Fibroblast of skin of right biceps (primary cell): ENCODE measurements around the gene HNRNPDL.
"Not testable (repeated sequence)": the region's sequence is repeated elsewhere in the genome, so short reads cannot be mapped to it uniquely, and the experiment has no call there.

Experiments
- DNase-seq: peaks from one replicate; pipeline ENCODE4 v3.0.0-alpha.2; 2013

Gene HNRNPDL

DNA sequence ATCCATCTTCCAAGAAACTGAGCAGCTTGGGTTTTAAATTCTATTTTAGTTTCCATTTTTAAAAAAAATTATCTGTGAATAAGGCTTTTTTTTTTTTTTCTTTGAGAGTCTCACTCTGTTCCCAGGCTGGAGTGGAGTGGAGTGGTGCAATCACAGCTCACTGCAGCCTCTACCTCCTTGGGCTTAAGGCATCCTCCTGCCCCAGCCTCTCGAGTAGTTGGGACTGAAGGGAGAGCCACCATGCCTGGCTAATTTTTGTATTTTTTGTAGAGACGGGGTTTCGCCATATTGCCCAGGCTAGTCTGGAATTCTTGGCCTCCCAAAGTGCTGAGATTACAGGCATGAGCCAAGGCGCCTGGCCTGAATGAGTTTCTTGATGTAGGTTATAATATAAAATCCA is 1.6 kb upstream of the HNRNPDL start:
- no peak for DNase-seq

DNA sequence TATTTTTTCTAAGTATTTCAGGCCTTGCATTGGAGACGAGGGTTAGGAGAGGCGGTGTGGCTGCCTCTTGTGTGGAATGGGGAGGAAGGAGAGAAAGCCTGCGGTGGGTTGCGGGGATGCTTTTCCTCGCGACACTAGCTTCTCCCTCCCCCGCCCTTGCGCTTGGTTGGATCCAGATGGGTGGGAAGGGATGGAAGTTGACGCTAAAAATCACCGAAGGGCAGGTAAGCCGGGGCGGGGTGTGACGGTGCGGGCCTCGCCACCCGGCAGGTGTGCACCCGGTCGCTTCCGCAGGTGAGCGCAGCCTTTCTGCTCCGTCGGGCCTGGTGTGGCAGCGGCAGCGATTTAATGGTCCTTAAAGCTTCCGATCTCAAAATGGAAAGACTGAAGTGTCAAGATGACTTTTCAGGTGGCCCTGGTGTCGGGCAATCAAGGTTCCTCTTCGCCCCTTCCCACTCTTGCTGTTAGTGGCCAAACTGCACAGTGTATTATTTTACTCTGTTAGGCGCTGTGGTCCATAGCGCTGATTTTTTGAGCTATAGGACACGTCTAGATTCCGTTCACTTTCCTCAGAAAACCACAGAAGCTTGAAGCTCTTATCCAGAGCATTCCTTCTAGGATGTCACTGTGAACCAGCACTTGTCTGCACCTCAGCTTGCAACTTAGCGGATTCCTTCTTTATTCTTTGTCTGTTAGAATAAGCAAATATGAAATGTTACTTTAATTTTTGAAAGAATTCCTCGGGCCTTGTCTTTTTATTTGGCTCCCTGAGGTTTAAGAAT is 893 bp upstream of the HNRNPDL start:
- DNase-seq: peak; percentile 35

- DNase-seq: peak; percentile 59
These were observed 502 bp downstream of the HNRNPDL start for GRCh38 chr4:82429728-82430192.

DNA sequence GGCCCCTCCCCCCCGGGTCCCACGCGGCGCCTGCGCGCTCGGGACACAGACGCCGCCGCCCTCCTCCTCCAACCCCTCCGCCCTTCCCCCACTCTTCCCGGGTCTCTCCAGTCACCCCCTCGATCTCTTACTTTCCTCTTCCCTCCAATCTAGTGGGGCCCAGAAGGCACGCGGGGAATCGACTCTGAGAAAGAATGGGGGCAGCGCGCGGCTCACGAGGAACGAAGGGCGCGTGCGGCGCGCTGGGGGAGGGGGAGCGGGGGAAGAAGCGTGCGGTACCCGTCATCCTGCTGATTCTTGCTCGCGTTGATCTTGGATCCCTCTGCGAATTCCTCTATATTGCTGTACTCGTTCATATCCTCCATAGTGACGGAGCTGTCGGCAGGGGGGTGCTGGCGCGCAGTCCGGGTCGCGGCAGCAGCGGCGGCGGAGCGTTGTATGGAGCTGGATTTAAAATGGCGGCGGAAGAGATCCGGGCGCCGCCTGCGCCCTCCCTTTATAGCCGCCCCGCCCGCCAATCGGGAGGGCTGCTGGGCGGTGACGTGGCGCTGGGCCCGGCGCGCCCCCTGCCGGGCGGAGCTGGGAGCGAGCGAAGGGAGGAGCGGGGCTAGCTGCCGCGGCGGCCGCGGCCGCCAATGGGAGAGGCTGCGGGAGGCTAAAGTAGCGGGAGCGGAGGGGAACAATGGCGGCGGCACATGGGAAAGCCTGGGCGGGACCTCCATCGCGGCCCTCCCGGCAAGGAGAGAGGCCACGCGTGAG is 1.1 kb downstream of the HNRNPDL start:
- peak; percentile 92 for DNase-seq

- no peak for DNase-seq
These were observed 1.7 kb downstream of the HNRNPDL start for GRCh38 chr4:82428526-82428968.

DNA sequence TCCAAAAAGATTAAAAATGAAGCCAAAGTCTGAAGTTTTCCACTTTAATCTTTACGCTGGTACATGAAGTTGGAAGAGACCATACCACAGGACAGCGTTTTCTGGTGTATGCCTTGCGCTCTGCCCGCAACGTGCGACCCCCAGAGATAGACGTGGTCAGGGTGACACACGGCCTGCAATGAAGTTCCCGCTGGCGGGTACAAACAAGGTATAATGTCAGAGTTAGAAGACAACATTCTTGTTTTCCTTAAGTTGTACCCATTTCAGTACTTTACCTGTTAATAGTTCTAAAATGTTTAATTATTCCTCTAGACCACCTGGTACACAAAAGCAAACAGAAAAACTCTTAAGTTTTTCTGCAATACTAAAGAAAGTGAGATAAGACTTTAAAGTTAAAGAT is 4.8 kb downstream of the HNRNPDL start:
- DNase-seq: no peak

DNA sequence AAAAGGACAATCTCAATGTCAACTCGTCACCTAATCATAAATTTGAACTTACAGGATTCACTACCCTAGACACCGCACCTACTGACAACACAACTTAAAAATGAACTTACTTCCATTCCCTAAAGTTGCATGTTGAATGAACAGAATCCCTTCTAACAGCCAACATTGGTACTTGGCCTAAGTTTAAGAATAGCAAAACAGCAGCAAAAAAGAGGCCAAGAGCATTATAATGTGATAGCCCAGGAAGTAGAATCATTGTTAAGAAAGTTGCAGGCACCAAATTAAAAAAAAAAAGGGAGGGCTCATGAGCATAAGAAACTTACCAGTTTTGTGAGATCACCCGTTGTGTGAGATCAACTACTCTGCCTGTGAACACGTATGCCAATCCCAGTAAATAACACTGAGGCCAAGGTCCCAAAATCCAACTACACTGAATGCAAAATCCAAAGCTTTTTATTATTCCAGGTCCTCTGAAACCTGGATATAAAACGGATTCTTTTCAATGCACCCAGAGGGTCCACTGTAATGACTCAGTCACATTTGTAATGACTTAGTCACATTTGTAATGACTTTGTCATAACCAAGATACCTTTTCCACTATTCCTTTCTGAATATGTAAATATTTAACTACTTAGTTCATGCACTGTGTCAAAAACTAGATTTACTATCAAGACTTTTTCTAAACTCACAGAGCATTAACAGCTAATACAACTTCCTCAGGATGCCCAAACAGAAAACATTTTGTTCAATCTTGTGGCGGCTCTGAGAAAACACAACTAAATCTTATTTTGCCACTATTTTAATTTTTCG is 6.8 kb downstream of the HNRNPDL start:
- DNase-seq: peak; percentile 83

GRCh38 chr4:82422616-82423015 is 7.6 kb downstream of the HNRNPDL start:
- DNase-seq: no peak

DNA sequence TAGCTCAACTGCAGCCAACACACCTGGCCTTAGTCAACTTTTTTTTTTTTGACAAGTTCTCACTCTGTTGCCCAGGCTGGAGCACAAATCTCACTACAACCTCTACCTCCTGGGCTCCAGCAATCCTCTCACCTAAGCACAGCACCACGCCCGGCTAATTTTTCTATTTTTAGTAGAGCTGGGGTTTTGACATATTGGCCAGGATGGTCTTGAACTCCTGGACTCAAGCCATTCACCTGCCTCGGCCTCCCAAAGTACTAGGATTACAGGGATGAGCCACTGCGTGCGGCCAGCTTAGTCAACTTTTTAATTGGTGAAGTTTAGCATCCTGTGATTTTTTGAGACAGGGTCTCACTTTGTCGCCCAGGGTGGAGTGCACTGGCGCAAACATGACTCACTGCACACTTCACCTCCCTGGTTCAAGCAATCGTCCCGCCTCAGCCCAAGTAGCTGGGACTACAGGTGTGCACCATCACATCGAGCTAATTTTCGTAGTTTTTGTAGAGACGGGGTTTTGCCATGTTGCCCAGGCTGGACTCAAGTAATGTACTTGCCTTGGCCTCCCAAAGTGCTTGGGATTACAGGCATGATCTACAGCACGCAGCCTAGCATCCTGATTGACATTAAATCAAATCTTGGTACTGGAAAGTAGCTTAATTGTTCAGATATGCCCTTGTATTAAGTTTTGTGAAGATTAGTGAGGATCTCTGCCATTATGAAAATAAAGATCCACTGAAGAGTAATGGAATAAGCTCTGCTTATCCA is 8.3 kb downstream of the HNRNPDL start:
- no peak for DNase-seq

- no peak for DNase-seq
These were observed 10.8 kb downstream of the HNRNPDL start for GRCh38 chr4:82419451-82419850.

DNA sequence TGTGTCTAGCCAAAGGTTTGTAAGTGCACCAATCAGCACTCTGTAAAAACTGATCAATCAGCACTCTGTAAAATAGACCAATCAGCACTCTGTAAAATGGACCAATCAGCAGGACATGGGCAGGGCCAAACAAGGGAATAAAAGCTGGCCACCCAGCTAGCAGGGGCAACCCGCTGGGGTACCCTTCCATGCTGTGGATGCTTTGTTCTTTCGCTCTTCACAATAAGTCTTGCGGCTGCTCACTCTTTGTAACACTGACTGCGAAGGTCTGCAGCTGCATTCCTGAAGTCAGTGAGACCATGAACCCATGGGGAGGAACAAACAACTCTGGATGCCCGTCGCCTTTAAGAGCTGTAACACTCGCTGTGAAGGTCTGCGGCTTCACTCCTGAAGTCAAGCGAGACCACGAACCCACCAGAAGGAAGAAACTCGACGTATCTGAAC is 14.3 kb downstream of the HNRNPDL start:
- no peak for DNase-seq

GRCh38 chr4:82415061-82415460 is 15.2 kb downstream of the HNRNPDL start:
- DNase-seq: not testable (repeated sequence)

DNA sequence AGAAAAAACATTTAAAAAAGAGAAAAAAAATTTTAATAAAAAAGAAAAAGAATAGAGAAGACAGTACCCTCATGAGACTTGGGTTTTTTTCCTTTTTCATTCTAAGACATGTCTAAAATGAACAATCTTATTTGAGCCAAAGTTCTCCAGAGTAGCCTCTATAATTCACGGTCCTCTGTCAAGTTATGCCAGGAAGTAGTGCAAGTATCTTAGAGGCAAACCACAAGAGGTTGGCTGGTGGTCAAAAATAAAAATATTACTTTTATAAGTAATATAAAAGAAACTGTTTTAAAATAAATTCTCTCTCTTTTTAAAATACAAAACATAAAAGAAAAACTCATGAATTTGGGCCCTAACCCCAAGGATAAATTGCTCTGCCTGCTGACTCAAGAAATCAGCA is 26.5 kb downstream of the HNRNPDL start:
- DNase-seq: no peak

GRCh38 chr4:82402196-82402775 is 28.0 kb downstream of the HNRNPDL start:
- DNase-seq: no peak

GRCh38 chr4:82401600-82401999 is 28.7 kb downstream of the HNRNPDL start:
- no peak for DNase-seq

GRCh38 chr4:82398263-82398662 is 32.0 kb downstream of the HNRNPDL start:
- no peak for DNase-seq

DNA sequence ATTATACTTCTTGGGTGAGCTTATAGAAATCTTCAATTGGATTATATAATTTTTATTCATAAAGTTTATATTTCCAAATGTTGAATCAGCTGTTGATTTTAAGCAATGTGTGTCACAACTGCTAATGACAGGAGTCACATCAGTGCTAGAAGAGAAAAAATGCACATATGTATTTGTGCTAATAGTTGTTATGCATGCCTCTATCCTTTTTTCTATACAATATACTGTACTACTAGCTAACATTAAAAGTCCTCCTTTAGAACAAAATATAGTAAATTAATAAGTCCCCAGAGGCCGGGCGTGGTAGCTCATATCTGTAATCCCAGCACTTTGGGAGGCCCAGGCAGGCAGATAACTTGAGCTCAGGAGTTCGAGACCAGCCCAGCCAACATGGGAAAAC is 32.7 kb downstream of the HNRNPDL start:
- DNase-seq: no peak

DNA sequence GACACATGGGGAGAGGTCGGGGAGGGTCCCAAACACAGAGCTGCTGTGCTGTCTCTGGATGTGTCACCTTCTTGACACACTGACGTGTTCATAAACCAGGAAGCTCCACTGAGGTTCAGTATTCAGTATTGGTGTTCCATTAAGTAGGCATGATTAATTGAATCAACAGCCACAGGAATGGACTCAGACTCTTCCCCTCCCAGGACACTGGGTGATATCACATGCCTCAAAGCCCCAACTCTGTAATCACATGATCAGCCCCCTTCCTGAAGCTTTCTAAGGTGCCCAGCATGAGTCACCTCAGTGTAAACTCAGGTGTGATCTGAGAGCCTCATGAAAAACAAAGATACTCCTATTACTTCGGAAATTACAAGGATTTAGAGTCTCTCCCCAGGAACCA is 35.4 kb downstream of the HNRNPDL start:
- DNase-seq: no peak

DNA sequence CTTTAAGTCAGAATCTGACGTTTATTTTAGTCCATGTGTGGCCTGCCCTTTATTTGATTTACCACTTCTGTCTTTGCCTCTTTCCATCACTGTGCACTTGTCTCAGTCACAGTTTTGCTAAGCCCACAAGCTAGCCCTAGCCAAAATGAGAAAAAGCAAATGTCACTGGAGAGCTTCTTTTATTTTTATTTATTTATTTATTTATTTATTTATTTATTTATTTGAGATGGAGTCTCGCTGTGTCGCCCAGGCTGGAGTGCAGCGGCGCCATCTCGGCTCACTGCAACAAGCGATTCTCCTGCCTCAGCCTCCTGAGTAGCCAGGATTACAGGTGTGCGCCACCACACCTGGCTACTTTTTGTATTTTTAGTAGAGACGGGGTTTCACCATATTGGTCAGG is 40.2 kb downstream of the HNRNPDL start:
- DNase-seq: not testable (repeated sequence)

GRCh38 chr4:82388405-82388804 is 41.9 kb downstream of the HNRNPDL start:
- DNase-seq: no peak

DNA sequence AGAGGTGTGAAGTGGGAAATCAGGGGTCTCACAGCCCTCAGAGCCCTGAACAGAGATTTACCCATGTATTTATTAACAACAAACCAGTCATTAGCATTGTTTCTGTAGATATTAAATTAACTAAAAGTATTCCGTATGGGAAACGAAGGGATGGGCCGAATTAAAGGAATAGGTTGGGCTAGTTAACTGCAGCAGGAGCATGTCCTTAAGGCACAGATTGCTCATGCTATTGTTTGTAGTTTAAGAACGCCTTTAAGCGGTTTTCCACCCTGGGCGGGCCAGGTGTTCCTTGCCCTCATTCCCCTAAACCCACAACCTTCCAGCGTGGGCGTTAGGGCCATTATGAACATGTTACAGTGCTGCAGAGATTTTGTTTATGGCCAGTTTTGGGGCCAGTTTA is 44.0 kb downstream of the HNRNPDL start:
- DNase-seq: not testable (repeated sequence)

GRCh38 chr4:82382751-82383150 is 47.5 kb downstream of the HNRNPDL start:
- DNase-seq: no peak
